ENCODE data around the gene TIMM10B. TPM values are rescaled to one million over a fixed set of nuclear protein-coding genes. Genes with fewer than 3 reads are reported as not detected.
"Not testable (repeated sequence)": the region's sequence is repeated elsewhere in the genome, so short reads cannot be mapped to it uniquely, and the experiment has no call there.

TIMM10B gene
- total RNA-seq, 2 donors from 2014 or later = 29.6 to 30.5 TPM

- peaks cover 14% of the 10 kb centered on the region for H3K9me3 ChIP-seq (ENCODE audit: control insufficient read depth, low read length)
- no peak overlapping the region for H3K4me3 ChIP-seq (ENCODE audit: low read length)
- Mint-ChIP-seq H3K27ac (no peak overlapping the region), H3K36me3 (ENCODE audit: low read depth) (peaks cover 23% of the 10 kb centered on the region), H3K4me1 (no peaks in the 10 kb centered on the region), H3K27me3 (ENCODE audit: insufficient read depth) (no peaks in the 10 kb centered on the region), H3K4me3 (no peak overlapping the region), H3K9me3 (peaks cover 9% of the 10 kb centered on the region)
- no peak overlapping the region for H3K27ac ChIP-seq (ENCODE audit: low read depth, low read length)
- H3K4me1 ChIP-seq (ENCODE audit: control insufficient read depth, insufficient read depth, low read length) = no peaks in the 10 kb centered on the region
- no peak for TF ChIP-seq CTCF (conservative IDR thresholded peaks at IDR 0.05)
- no peak overlapping the region for H3K9ac ChIP-seq (ENCODE audit: extremely low read depth, low read length, poor library complexity, severe bottlenecking)
- no peaks in the 10 kb centered on the region for H3K36me3 ChIP-seq (ENCODE audit: control insufficient read depth, insufficient read depth, low read length)
- DNase-seq = no peak
- H3K27me3 ChIP-seq (ENCODE audit: control insufficient read depth, insufficient read depth, low read length, poor library complexity, severe bottlenecking) = no peaks in the 10 kb centered on the region
Measured at GRCh38 chr11:6516865-6517264, 35.6 kb downstream of the TIMM10B start.

GRCh38 chr11:6520265-6520664 is 39.0 kb downstream of the TIMM10B start:
- no peak overlapping the region for H3K27ac Mint-ChIP-seq
- no peak overlapping the region for H3K9ac ChIP-seq (ENCODE audit: extremely low read depth, low read length, poor library complexity, severe bottlenecking)
- TF ChIP-seq CTCF (conservative IDR thresholded peaks at IDR 0.05) = no peak
- H3K4me3 ChIP-seq (ENCODE audit: low read length) = no peak overlapping the region
- no peaks in the 10 kb centered on the region for H3K9me3 Mint-ChIP-seq
- H3K9me3 ChIP-seq (ENCODE audit: control insufficient read depth, low read length) = no peaks in the 10 kb centered on the region
- no peaks in the 10 kb centered on the region for H3K4me1 Mint-ChIP-seq
- no peaks in the 10 kb centered on the region for H3K36me3 ChIP-seq (ENCODE audit: control insufficient read depth, insufficient read depth, low read length)
- H3K27ac ChIP-seq (ENCODE audit: low read depth, low read length) = no peak overlapping the region
- no peak for DNase-seq
- H3K27me3 ChIP-seq (ENCODE audit: control insufficient read depth, insufficient read depth, low read length, poor library complexity, severe bottlenecking) = no peaks in the 10 kb centered on the region
- H3K27me3 Mint-ChIP-seq (ENCODE audit: insufficient read depth) = no peaks in the 10 kb centered on the region
- no peak overlapping the region for H3K4me3 Mint-ChIP-seq
- 85 to 100% methylated on average over 2 to 3 of the region's 3 CpGs for WGBS, 2 experiments (ENCODE audit: insufficient coverage in 1 of 2, insufficient read length in 1 of 2)
- peaks cover 9% of the 10 kb centered on the region for H3K36me3 Mint-ChIP-seq (ENCODE audit: low read depth)
- H3K4me1 ChIP-seq (ENCODE audit: control insufficient read depth, insufficient read depth, low read length) = no peaks in the 10 kb centered on the region

- WGBS, 2 experiments (ENCODE audit: insufficient coverage in 1 of 2, insufficient read length in 1 of 2) = 89 to 90% methylated on average over 2 to 3 of the region's 3 CpGs
- not testable (repeated sequence) for H3K9ac ChIP-seq (ENCODE audit: extremely low read depth, low read length, poor library complexity, severe bottlenecking); H3K9me3 ChIP-seq (ENCODE audit: control insufficient read depth, low read length); H3K9me3 Mint-ChIP-seq; H3K4me1 ChIP-seq (ENCODE audit: control insufficient read depth, insufficient read depth, low read length); H3K27ac ChIP-seq (ENCODE audit: low read depth, low read length); DNase-seq; H3K27ac Mint-ChIP-seq; H3K4me3 Mint-ChIP-seq; H3K36me3 ChIP-seq (ENCODE audit: control insufficient read depth, insufficient read depth, low read length); H3K36me3 Mint-ChIP-seq (ENCODE audit: low read depth); H3K27me3 ChIP-seq (ENCODE audit: control insufficient read depth, insufficient read depth, low read length, poor library complexity, severe bottlenecking); H3K4me3 ChIP-seq (ENCODE audit: low read length); H3K27me3 Mint-ChIP-seq (ENCODE audit: insufficient read depth); H3K4me1 Mint-ChIP-seq
Measured at GRCh38 chr11:6521946-6522345, 40.6 kb downstream of the TIMM10B start.

- peaks cover 3% of the 10 kb centered on the region for H3K36me3 Mint-ChIP-seq (ENCODE audit: low read depth)
- H3K4me3 Mint-ChIP-seq = no peak overlapping the region
- Histone ChIP-seq H3K4me1 (ENCODE audit: control insufficient read depth, insufficient read depth, low read length) (no peaks in the 10 kb centered on the region), H3K27me3 (ENCODE audit: control insufficient read depth, insufficient read depth, low read length, poor library complexity, severe bottlenecking) (no peaks in the 10 kb centered on the region), H3K36me3 (ENCODE audit: control insufficient read depth, insufficient read depth, low read length) (no peaks in the 10 kb centered on the region), H3K4me3 (ENCODE audit: low read length) (no peak overlapping the region), H3K9ac (ENCODE audit: extremely low read depth, low read length, poor library complexity, severe bottlenecking) (no peak overlapping the region), H3K9me3 (ENCODE audit: control insufficient read depth, low read length) (no peaks in the 10 kb centered on the region), H3K27ac (ENCODE audit: low read depth, low read length) (no peak overlapping the region)
- H3K9me3 Mint-ChIP-seq = no peaks in the 10 kb centered on the region
- WGBS, 2 experiments (ENCODE audit: insufficient coverage in 1 of 2, insufficient read length in 1 of 2) = 0 to 13% methylated on average over 1 of the region's 1 CpG
- no peak for TF ChIP-seq CTCF (conservative IDR thresholded peaks at IDR 0.05)
- H3K27me3 Mint-ChIP-seq (ENCODE audit: insufficient read depth) = no peaks in the 10 kb centered on the region
- H3K27ac Mint-ChIP-seq = no peak overlapping the region
- DNase-seq = no peak
- no peaks in the 10 kb centered on the region for H3K4me1 Mint-ChIP-seq
Measured at GRCh38 chr11:6523253-6523652, 42.0 kb downstream of the TIMM10B start.

Measured in endodermal cell (in vitro differentiated cells).